ENCODE measurements around the gene HTATIP2. TPM values are rescaled to one million over a fixed set of nuclear protein-coding genes. Genes with fewer than 3 reads are reported as not detected.
A peak's percentile ranks its signal among the peaks of the same experiment; 100 is the strongest.

The HTATIP2 gene
- total RNA-seq, 6 experiments from 2014 or later, result 63.0 to 152 (median 83.3) TPM

- no peak for ATAC-seq
- Histone ChIP-seq H3K4me1 (peaks cover 0 to 14% (median 0%) of the 10 kb centered on the region in 4 donors), H3K27me3 (no peaks in the 10 kb centered on the region), H3K9me3 (no peaks in the 10 kb centered on the region), H3K27ac (no peak overlapping the region), H3K36me3 (no peaks in the 10 kb centered on the region), H3K4me3 (no peak overlapping the region)
- intact Hi-C loops (cut with DNase I), result loop anchor here in 1 of 2 donors (10.0 kb wide), 1 partner anchor 227 kb away; no protein-coding TSS in a partner anchor
- TF ChIP-seq CTCF (IDR thresholded peaks at IDR 0.05) (no peak), POLR2A (IDR thresholded peaks at IDR 0.05) (no peak)
- no peak for DNase-seq
- 44% methylated on average over 2 of the region's 2 CpGs for WGBS (ENCODE audit: insufficient coverage, low coverage, low lambda C conversion rate, missing lambda C conversion rate)
These were observed 11.7 kb upstream of the HTATIP2 start for GRCh38 chr11:20351751-20352262.

GRCh38 chr11:20353829-20354434, 9.6 kb upstream of the HTATIP2 start:
- H3K9me3 ChIP-seq, result no peaks in the 10 kb centered on the region
- no peaks in the 10 kb centered on the region for H3K36me3 ChIP-seq
- H3K4me3 ChIP-seq, result no peak overlapping the region
- H3K27me3 ChIP-seq, result no peaks in the 10 kb centered on the region
- intact Hi-C loops (cut with DNase I), result loop anchor here in 1 of 2 donors (10.0 kb wide), 1 partner anchor 229 kb away; no protein-coding TSS in a partner anchor
- TF ChIP-seq POLR2A (IDR thresholded peaks at IDR 0.05), result no peak
- TF ChIP-seq CTCF (IDR thresholded peaks at IDR 0.05), result peak; percentile 57 to 83 (median 78)
- ATAC-seq (peak; percentile 54 to 72 (median 64)), DNase-seq (no peak)
- H3K4me1 ChIP-seq, result peaks cover 0 to 22% (median 0%) of the 10 kb centered on the region in 4 donors
- 9% methylated on average over 6 of the region's 6 CpGs for WGBS (ENCODE audit: insufficient coverage, low coverage, low lambda C conversion rate, missing lambda C conversion rate)
- H3K27ac ChIP-seq, result no peak overlapping the region

GRCh38 chr11:20355221-20356219, 8.0 kb upstream of the HTATIP2 start:
- H3K9me3 ChIP-seq, result no peaks in the 10 kb centered on the region
- no peaks in the 10 kb centered on the region for H3K27me3 ChIP-seq
- peak; percentile 42 to 71 (median 58) for TF ChIP-seq CTCF (IDR thresholded peaks at IDR 0.05)
- no peak for TF ChIP-seq POLR2A (IDR thresholded peaks at IDR 0.05)
- H3K27ac ChIP-seq, result peak overlapping the region; percentile 1 to 62 (median 47)
- intact Hi-C loops (cut with DNase I), result loop anchor here in 1 of 2 donors (10.0 kb wide), 1 partner anchor 231 kb away; no protein-coding TSS in a partner anchor
- H3K4me3 ChIP-seq, result peak overlapping the region in 1 of 3 donors; percentile 28
- DNase-seq (peak in 1 of 3 donors; percentile 53), ATAC-seq (peak; percentile 71 to 91 (median 86))
- peaks cover 0 to 22% (median 0%) of the 10 kb centered on the region in 4 donors for H3K4me1 ChIP-seq
- H3K36me3 ChIP-seq, result no peaks in the 10 kb centered on the region
- WGBS (ENCODE audit: insufficient coverage, low coverage, low lambda C conversion rate, missing lambda C conversion rate), result 10% methylated on average over 11 of the region's 12 CpGs

GRCh38 chr11:20357150-20357549, 6.4 kb upstream of the HTATIP2 start:
- H3K4me3 ChIP-seq, result no peak overlapping the region
- no peak for TF ChIP-seq POLR2A (IDR thresholded peaks at IDR 0.05)
- TF ChIP-seq CTCF (IDR thresholded peaks at IDR 0.05), result no peak
- peaks cover 0 to 22% (median 0%) of the 10 kb centered on the region in 4 donors for H3K4me1 ChIP-seq
- WGBS (ENCODE audit: insufficient coverage, low coverage, low lambda C conversion rate, missing lambda C conversion rate), result 11% methylated on average over 1 of the region's 1 CpG
- H3K9me3 ChIP-seq, result no peaks in the 10 kb centered on the region
- intact Hi-C loops (cut with DNase I), result loop anchor here in 1 of 2 donors (10.0 kb wide), 1 partner anchor 232 kb away; no protein-coding TSS in a partner anchor
- no peak for DNase-seq
- peak overlapping the region in 2 of 3 donors; percentile 28 to 62 for H3K27ac ChIP-seq
- peak in 3 of 4 donors; percentile 56 to 74 (median 72) for ATAC-seq
- no peaks in the 10 kb centered on the region for H3K27me3 ChIP-seq
- no peaks in the 10 kb centered on the region for H3K36me3 ChIP-seq

Data from right lobe of liver (tissue), 6 donors.